Nephron (organoid): ENCODE results near the gene NECTIN1.

Source experiments
- H3K27ac Mint-ChIP-seq, 3 experiments: 2 replicates each; pipeline ENCODE4 v1.8.0; 2020; ENCODE audit warnings: mixed read lengths in 3 of 3, mild to moderate bottlenecking in 2 of 3, moderate library complexity in 1 of 3
- H3K27me3 Mint-ChIP-seq: 2 replicates; pipeline ENCODE4 v1.8.0; 2021; ENCODE audit warnings: low read depth, mild to moderate bottlenecking, moderate library complexity, mixed read lengths
- H3K36me3 Mint-ChIP-seq: 2 replicates; pipeline ENCODE4 v1.8.0; 2020; ENCODE audit warnings: low read depth, mixed read lengths
- H3K4me1 Mint-ChIP-seq: 2 replicates; pipeline ENCODE4 v1.8.0; 2020; ENCODE audit warnings: mixed read lengths
- H3K4me3 Mint-ChIP-seq, 3 experiments: 2 replicates each; pipeline ENCODE4 v1.8.0; 2020; ENCODE audit warnings: mild to moderate bottlenecking in 3 of 3, mixed read lengths in 3 of 3, moderate library complexity in 2 of 3
- H3K9me3 Mint-ChIP-seq: 2 replicates; pipeline ENCODE4 v1.8.0; 2020; ENCODE audit warnings: mixed read lengths
- CTCF ChIP-seq, 3 experiments: fragments of 200-600 bp; sonication (generic); IDR thresholded peaks; one replicate each; pipeline ENCODE4 v1.5.0; 2021; ENCODE audit warnings: antibody characterized with exemption in 3 of 3; ENCODE audit not compliant: unreplicated experiment in 3 of 3

Gene NECTIN1

GRCh38 chr11:119679346-119679745, 49.7 kb downstream of the NECTIN1 start:
- Mint-ChIP-seq H3K4me3 (no peak overlapping the region), H3K9me3 (no peaks in the 10 kb centered on the region), H3K27ac (peak overlapping the region in 1 of 3 experiments; percentile 1), H3K36me3 (peaks cover 47% of the 10 kb centered on the region), H3K4me1 (peaks cover 46% of the 10 kb centered on the region), H3K27me3 (peaks cover 3% of the 10 kb centered on the region)
- no peak for TF ChIP-seq CTCF (IDR thresholded peaks at IDR 0.05; ENCODE audit: unreplicated experiment in 3 of 3)

GRCh38 chr11:119678351-119678750, 50.6 kb downstream of the NECTIN1 start:
- no peak overlapping the region for H3K27ac Mint-ChIP-seq
- no peak overlapping the region for H3K4me3 Mint-ChIP-seq
- peaks cover 3% of the 10 kb centered on the region for H3K27me3 Mint-ChIP-seq
- no peaks in the 10 kb centered on the region for H3K9me3 Mint-ChIP-seq
- H3K36me3 Mint-ChIP-seq: peaks cover 55% of the 10 kb centered on the region
- no peak for TF ChIP-seq CTCF (IDR thresholded peaks at IDR 0.05; ENCODE audit: unreplicated experiment in 3 of 3)
- peaks cover 44% of the 10 kb centered on the region for H3K4me1 Mint-ChIP-seq

- Mint-ChIP-seq H3K4me1 (peaks cover 44% of the 10 kb centered on the region), H3K9me3 (no peaks in the 10 kb centered on the region), H3K27ac (no peak overlapping the region), H3K27me3 (peaks cover 3% of the 10 kb centered on the region), H3K4me3 (no peak overlapping the region), H3K36me3 (peaks cover 55% of the 10 kb centered on the region)
- TF ChIP-seq CTCF (IDR thresholded peaks at IDR 0.05; ENCODE audit: unreplicated experiment in 3 of 3): no peak
Observed at GRCh38 chr11:119677840-119678239, 51.2 kb downstream of the NECTIN1 start.

GRCh38 chr11:119676461-119677020, 52.5 kb downstream of the NECTIN1 start:
- Mint-ChIP-seq H3K4me1 (peaks cover 43% of the 10 kb centered on the region), H3K36me3 (peaks cover 55% of the 10 kb centered on the region), H3K27me3 (no peaks in the 10 kb centered on the region), H3K27ac (peak overlapping the region in 1 of 3 experiments; percentile 33), H3K4me3 (no peak overlapping the region), H3K9me3 (no peaks in the 10 kb centered on the region)
- no peak for TF ChIP-seq CTCF (IDR thresholded peaks at IDR 0.05; ENCODE audit: unreplicated experiment in 3 of 3)

GRCh38 chr11:119673759-119674336, 55.2 kb downstream of the NECTIN1 start:
- TF ChIP-seq CTCF (IDR thresholded peaks at IDR 0.05; ENCODE audit: unreplicated experiment in 3 of 3): no peak
- H3K27ac Mint-ChIP-seq: peak overlapping the region; percentile 38 to 74 (median 58)
- no peak overlapping the region for H3K4me3 Mint-ChIP-seq
- peaks cover 45% of the 10 kb centered on the region for H3K36me3 Mint-ChIP-seq
- no peaks in the 10 kb centered on the region for H3K27me3 Mint-ChIP-seq
- no peaks in the 10 kb centered on the region for H3K9me3 Mint-ChIP-seq
- H3K4me1 Mint-ChIP-seq: peaks cover 51% of the 10 kb centered on the region
